Measurements from ENCODE around the gene TMEM54. TPM values are rescaled to one million over a fixed set of nuclear protein-coding genes. Genes with fewer than 3 reads are reported as not detected.

TMEM54 gene
- total RNA-seq: under 1 TPM; 0.37 to 0.80 TPM

DNA sequence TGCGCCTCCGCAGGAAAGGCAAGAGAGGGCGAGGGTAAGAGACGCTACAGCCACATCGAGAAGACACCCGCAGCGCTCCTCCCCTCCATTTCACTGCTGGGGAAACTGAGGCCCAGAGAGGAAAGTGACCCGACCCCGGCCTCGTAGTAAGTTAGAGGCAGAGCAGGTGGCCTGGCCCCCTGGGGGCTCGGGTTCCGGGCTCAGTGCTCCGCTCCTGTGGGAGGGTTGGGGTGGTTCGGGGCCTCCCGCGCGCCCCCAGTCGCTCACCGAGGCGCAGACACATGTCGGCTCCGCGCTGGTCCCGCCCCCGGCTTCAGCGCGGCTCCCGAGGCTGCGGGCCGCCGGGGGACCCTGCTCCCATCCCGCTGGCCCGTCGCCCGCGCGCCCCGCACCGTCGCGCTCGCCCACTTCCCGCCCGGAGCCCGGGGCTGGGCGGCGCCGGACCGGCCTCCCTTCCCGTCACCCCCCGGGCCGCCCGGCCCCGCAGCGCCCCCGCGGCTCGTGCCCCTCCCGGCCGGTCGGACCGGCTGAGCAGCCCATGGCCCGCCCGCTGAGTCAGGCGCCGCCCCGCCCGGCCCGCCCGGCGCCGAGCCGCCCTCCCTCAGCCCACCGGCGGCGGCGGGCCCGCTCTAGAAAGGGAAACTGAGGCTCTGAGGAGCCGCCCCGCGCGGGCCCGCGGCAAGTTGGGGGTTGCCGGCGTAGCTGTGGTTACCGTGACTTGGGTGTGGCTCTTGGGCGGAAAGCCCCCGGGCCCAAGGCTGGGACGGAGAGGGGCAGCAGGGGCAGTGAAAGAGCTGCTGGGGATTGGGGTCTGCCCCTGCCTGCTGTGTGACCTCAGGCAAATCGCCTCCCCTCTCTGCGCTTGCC lies at the start of gene TMEM54:
Gene TMEM54, minus strand, starts transcription at position 434 of the 867 bp plus-strand sequence. Its CDS starts 151 bp downstream, at position 283.
- Mint-ChIP-seq H3K4me1 (no peaks in the 10 kb centered on the region), H3K9me3 (no peaks in the 10 kb centered on the region), H3K4me3 (peak within 1 kb of the TSS; percentile 72), H3K27me3 (peaks cover 24% of the 10 kb centered on the region), H3K36me3 (ENCODE audit: low read depth) (no peaks in the 10 kb centered on the region), H3K27ac (no peak within 1 kb of the TSS)
- peak; percentile 56 for ATAC-seq (replicated peaks)

DNA sequence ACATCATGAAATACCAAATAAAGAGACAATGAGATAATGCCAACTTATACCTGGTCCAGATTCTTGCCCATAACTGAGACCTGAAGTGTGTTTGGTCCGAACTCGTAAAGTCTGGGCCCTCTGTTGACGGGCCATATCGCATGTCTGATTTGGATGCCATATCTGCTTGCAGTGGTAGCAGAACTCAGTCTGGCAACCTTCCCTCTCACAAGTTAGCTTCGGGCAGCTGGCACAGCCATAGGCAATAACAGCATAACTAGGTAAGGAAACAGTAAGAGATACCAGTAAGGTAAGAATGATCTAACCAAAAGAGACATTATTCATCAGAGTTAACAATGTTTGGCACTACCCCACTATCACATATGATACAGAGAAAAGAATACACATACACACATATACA lies 48.3 kb upstream of the TMEM54 start:
- H3K4me3 Mint-ChIP-seq: no peak overlapping the region
- ATAC-seq (replicated peaks): no peak
- H3K27me3 Mint-ChIP-seq: no peaks in the 10 kb centered on the region
- H3K4me1 Mint-ChIP-seq: peaks cover 19% of the 10 kb centered on the region
- no peak overlapping the region for H3K27ac Mint-ChIP-seq
- H3K36me3 Mint-ChIP-seq (ENCODE audit: low read depth): peaks cover 85% of the 10 kb centered on the region
- no peaks in the 10 kb centered on the region for H3K9me3 Mint-ChIP-seq

DNA sequence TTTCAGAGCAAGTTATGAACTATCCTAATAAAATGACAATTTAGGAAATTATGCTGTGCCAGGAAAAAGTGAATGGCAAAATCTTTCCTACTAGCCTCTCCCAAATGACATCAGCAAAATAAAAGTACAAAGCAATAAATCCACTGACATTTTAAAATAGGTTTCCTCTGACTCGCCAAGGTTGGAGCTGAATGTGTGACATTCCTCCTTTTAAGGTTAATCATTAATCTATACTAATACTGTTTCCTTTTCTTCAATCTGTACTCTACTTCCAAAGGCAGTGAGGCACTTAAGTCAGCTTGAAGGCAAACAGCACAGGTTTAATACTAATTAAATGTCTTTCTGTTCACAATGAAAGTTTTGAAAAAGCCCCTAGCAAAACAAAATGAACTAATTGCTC lies 47.7 kb upstream of the TMEM54 start:
- Mint-ChIP-seq H3K4me3 (no peak overlapping the region), H3K4me1 (peaks cover 24% of the 10 kb centered on the region), H3K27ac (no peak overlapping the region), H3K36me3 (ENCODE audit: low read depth) (peaks cover 85% of the 10 kb centered on the region), H3K27me3 (no peaks in the 10 kb centered on the region), H3K9me3 (no peaks in the 10 kb centered on the region)
- ATAC-seq (replicated peaks): no peak

- Mint-ChIP-seq H3K36me3 (ENCODE audit: low read depth) (peaks cover 85% of the 10 kb centered on the region), H3K4me3 (no peak overlapping the region), H3K9me3 (no peaks in the 10 kb centered on the region), H3K4me1 (peaks cover 24% of the 10 kb centered on the region), H3K27me3 (no peaks in the 10 kb centered on the region), H3K27ac (peak overlapping the region; percentile 24)
- ATAC-seq (replicated peaks): no peak
Observed at GRCh38 chr1:32948390-32948722, 47.2 kb upstream of the TMEM54 start.

- H3K36me3 Mint-ChIP-seq (ENCODE audit: low read depth): peaks cover 85% of the 10 kb centered on the region
Observed at GRCh38 chr1:32947669-32948389, 46.6 kb upstream of the TMEM54 start.

GRCh38 chr1:32946413-32946812 lies 45.2 kb upstream of the TMEM54 start:
- Mint-ChIP-seq H3K9me3 (no peaks in the 10 kb centered on the region), H3K27me3 (no peaks in the 10 kb centered on the region), H3K27ac (peak overlapping the region; percentile 70), H3K36me3 (ENCODE audit: low read depth) (peaks cover 94% of the 10 kb centered on the region), H3K4me1 (peaks cover 20% of the 10 kb centered on the region), H3K4me3 (no peak overlapping the region)
- ATAC-seq (replicated peaks): no peak

More at GRCh38 chr1:32947669-32948389, 46.6 kb upstream of the TMEM54 start:
- ATAC-seq (replicated peaks): no peak
- no peak overlapping the region for H3K4me3 Mint-ChIP-seq
- H3K27ac Mint-ChIP-seq: peak overlapping the region; percentile 24
- peaks cover 20% of the 10 kb centered on the region for H3K4me1 Mint-ChIP-seq
- no peaks in the 10 kb centered on the region for H3K9me3 Mint-ChIP-seq
- no peaks in the 10 kb centered on the region for H3K27me3 Mint-ChIP-seq

DNA sequence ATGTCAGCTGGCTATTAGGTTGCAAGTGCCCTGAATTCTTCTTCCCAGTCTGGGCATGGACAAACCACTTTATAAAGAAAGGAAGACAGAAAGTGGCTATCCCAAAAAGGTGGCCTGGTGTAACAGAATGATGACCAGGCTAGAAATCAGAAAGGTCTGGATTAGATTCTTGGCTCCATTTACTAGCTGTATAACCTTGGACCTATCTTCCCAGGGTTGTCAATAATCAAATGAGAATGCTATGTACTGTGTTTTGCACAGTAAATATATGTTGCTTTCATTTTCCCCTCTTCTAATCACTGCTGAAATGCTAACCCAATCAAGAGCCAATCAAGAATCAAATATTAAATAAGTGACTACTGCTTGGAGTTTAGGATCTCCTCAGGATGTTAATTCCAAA lies 43.0 kb upstream of the TMEM54 start:
- peaks cover 26% of the 10 kb centered on the region for H3K4me1 Mint-ChIP-seq
- no peaks in the 10 kb centered on the region for H3K27me3 Mint-ChIP-seq
- H3K4me3 Mint-ChIP-seq: no peak overlapping the region
- H3K27ac Mint-ChIP-seq: peak overlapping the region; percentile 55
- H3K9me3 Mint-ChIP-seq: no peaks in the 10 kb centered on the region
- peaks cover 100% of the 10 kb centered on the region for H3K36me3 Mint-ChIP-seq (ENCODE audit: low read depth)
- no peak for ATAC-seq (replicated peaks)

- peak overlapping the region; percentile 71 for H3K27ac Mint-ChIP-seq
- H3K4me3 Mint-ChIP-seq: peak overlapping the region; percentile 4
- peaks cover 27% of the 10 kb centered on the region for H3K4me1 Mint-ChIP-seq
Observed at GRCh38 chr1:32939655-32940371, 38.6 kb upstream of the TMEM54 start.

GRCh38 chr1:32937061-32937460 lies 35.9 kb upstream of the TMEM54 start:
- peak overlapping the region; percentile 13 for H3K27ac Mint-ChIP-seq
- H3K4me3 Mint-ChIP-seq: no peak overlapping the region
- H3K4me1 Mint-ChIP-seq: peaks cover 20% of the 10 kb centered on the region
- H3K36me3 Mint-ChIP-seq (ENCODE audit: low read depth): peaks cover 81% of the 10 kb centered on the region
- H3K27me3 Mint-ChIP-seq: no peaks in the 10 kb centered on the region
- ATAC-seq (replicated peaks): no peak
- H3K9me3 Mint-ChIP-seq: no peaks in the 10 kb centered on the region

More at GRCh38 chr1:32939655-32940371, 38.6 kb upstream of the TMEM54 start:
- H3K9me3 Mint-ChIP-seq: no peaks in the 10 kb centered on the region
- no peaks in the 10 kb centered on the region for H3K27me3 Mint-ChIP-seq
- peak; percentile 76 for ATAC-seq (replicated peaks)
- peaks cover 98% of the 10 kb centered on the region for H3K36me3 Mint-ChIP-seq (ENCODE audit: low read depth)

GRCh38 chr1:32934535-32934934 lies 33.3 kb upstream of the TMEM54 start:
- H3K27ac Mint-ChIP-seq: no peak overlapping the region
- no peaks in the 10 kb centered on the region for H3K27me3 Mint-ChIP-seq
- no peak for ATAC-seq (replicated peaks)
- H3K4me1 Mint-ChIP-seq: peaks cover 13% of the 10 kb centered on the region
- H3K4me3 Mint-ChIP-seq: no peak overlapping the region
- H3K36me3 Mint-ChIP-seq (ENCODE audit: low read depth): peaks cover 56% of the 10 kb centered on the region
- no peaks in the 10 kb centered on the region for H3K9me3 Mint-ChIP-seq

- Mint-ChIP-seq H3K4me1 (peaks cover 9% of the 10 kb centered on the region), H3K27ac (peak overlapping the region; percentile 41), H3K36me3 (ENCODE audit: low read depth) (peaks cover 49% of the 10 kb centered on the region), H3K9me3 (no peaks in the 10 kb centered on the region), H3K4me3 (no peak overlapping the region), H3K27me3 (no peaks in the 10 kb centered on the region)
- no peak for ATAC-seq (replicated peaks)
Observed at GRCh38 chr1:32933742-32934322, 32.6 kb upstream of the TMEM54 start.

GRCh38 chr1:32931760-32932159 lies 30.6 kb upstream of the TMEM54 start:
- H3K4me3 Mint-ChIP-seq: no peak overlapping the region
- no peak for ATAC-seq (replicated peaks)
- peaks cover 4% of the 10 kb centered on the region for H3K27me3 Mint-ChIP-seq
- peaks cover 3% of the 10 kb centered on the region for H3K4me1 Mint-ChIP-seq
- H3K9me3 Mint-ChIP-seq: no peaks in the 10 kb centered on the region
- H3K36me3 Mint-ChIP-seq (ENCODE audit: low read depth): peaks cover 28% of the 10 kb centered on the region
- no peak overlapping the region for H3K27ac Mint-ChIP-seq

- Mint-ChIP-seq H3K4me3 (no peak overlapping the region), H3K4me1 (peaks cover 12% of the 10 kb centered on the region), H3K9me3 (no peaks in the 10 kb centered on the region), H3K27me3 (peaks cover 21% of the 10 kb centered on the region), H3K36me3 (ENCODE audit: low read depth) (peaks cover 10% of the 10 kb centered on the region), H3K27ac (no peak overlapping the region)
- no peak for ATAC-seq (replicated peaks)
Observed at GRCh38 chr1:32929366-32929765, 28.2 kb upstream of the TMEM54 start.

- ATAC-seq (replicated peaks): peak; percentile 47
- no peaks in the 10 kb centered on the region for H3K9me3 Mint-ChIP-seq
- H3K4me3 Mint-ChIP-seq: no peak overlapping the region
- peaks cover 11% of the 10 kb centered on the region for H3K4me1 Mint-ChIP-seq
- H3K27me3 Mint-ChIP-seq: peaks cover 28% of the 10 kb centered on the region
- peaks cover 5% of the 10 kb centered on the region for H3K36me3 Mint-ChIP-seq (ENCODE audit: low read depth)
- no peak overlapping the region for H3K27ac Mint-ChIP-seq
Observed at GRCh38 chr1:32928715-32929114, 27.5 kb upstream of the TMEM54 start.

All from activated T-helper 17 cell treated with anti-CD3 and anti-CD28 coated beads, Interleukin-2, amount 50 U/mL, for 72 hours (primary cell).